GM21360 (cell line): Measurements from ENCODE around the gene CKB.
A peak's percentile ranks its signal among the peaks of the same experiment; 100 is the strongest.

Experiments
- ATAC-seq: cut with Tn5 transposase; IDR thresholded peaks from one replicate; pipeline ENCODE4 v1.9.1; 2021; ENCODE audit warnings: mild to moderate bottlenecking, moderate library complexity; ENCODE audit not compliant: unreplicated experiment

The CKB gene

DNA sequence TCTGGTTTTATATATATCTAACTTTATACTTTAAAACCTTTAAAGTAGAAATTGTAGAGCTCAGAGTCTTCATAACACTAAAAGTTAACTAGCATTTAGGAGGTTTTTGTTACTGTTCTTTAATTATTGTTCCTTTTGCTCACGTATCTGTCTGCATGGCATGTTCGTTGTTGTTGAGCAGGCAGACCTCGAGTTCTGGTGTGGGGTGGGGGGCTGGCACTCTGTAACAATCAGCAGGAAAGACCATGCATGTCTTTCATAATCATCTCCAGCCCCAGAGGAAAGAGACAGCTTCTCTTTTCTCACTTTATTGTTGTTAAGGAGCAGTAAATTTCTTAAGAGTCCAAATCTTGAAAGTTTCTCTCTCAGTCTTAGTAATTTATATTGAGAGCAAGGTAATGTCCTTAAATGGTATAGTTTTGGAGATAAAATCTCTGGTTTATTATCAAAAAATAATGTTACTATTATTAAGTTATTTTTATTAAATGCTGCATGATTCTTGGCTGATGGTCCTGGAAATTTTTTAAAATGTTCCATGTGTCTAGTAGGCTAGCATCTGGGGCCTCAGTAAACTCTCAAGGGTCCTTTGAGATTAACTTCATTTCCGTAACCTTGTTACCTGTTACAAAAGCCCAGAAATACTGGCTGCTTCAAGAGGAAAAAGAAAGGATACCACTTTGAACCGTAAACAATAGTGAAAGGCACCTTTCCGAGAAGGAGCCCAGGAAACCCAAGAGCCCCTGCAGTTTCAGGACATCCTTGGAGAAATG, 30.3 kb downstream of the CKB start:
- ATAC-seq, result no peak

DNA sequence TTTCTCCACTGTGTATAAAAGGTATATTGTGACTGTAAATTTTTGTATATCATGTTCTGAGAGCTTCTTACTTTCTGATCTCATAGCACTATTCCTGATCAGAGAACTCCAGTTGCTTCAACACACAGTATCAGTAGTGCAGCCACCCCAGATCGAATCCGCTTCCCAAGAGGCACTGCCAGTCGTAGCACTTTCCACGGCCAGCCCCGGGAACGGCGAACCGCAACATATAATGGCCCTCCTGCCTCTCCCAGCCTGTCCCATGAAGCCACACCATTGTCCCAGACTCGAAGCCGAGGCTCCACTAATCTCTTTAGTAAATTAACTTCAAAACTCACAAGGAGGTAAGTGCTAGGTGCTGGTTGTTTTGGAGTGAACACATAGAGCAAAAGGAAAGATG, 30.9 kb downstream of the CKB start:
- no peak for ATAC-seq

DNA sequence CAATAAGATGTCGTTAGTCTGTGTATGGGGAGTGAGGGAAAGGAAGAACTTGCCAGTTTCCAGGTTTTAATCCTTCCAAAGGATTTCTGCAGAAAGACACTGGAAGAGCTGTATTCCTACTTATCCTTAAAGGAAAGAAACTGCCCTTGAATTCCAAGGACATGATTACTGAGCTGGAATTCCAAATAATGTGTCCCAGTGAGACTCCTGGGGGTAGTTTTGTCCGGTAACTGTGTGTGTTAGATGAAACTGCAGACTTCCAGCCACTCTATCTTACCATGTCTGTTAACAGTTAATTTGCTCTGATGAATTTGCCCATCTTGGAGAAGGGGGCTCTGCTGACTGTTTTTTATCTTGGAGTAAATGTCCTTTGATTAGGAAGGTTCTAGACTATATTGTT, 33.0 kb downstream of the CKB start:
- no peak for ATAC-seq

DNA sequence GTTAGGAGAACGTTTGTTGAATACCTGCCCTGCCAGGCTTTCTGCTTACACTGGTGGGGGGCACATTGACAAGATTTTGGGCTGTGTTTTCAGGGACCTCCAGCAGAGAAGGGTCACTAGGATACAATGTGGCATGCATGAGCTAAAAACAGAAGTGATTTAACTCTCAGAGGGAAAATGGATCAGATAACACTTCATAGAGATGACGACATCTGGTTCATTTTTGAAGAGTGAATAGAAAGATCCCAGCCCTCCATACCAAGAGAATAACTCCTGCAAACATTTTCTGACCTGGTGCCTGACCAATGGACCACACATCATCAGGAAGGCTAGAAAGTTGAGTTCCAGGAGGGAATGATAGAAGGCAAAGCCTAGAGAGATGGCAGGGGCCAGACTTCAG, 33.7 kb downstream of the CKB start:
- ATAC-seq, result no peak

DNA sequence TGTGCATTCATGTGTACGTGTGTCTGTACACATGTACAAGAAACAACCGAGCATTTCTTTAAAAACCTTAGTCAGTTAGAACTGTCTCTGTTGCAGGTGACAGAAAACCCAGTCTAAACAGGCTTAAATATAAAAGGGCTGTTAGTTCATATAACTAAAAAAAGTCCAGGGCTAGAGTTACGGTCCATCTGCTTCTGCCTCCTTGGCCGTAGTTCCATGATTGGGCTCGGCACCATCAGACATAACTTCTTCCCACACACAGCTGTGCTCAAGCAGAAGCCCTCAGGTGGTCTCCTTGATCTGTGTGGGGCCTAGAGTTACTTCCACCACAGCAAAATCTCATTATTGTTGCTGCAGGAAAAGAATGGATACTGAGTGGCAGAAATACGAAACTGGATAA, 34.6 kb downstream of the CKB start:
- ATAC-seq, result no peak

DNA sequence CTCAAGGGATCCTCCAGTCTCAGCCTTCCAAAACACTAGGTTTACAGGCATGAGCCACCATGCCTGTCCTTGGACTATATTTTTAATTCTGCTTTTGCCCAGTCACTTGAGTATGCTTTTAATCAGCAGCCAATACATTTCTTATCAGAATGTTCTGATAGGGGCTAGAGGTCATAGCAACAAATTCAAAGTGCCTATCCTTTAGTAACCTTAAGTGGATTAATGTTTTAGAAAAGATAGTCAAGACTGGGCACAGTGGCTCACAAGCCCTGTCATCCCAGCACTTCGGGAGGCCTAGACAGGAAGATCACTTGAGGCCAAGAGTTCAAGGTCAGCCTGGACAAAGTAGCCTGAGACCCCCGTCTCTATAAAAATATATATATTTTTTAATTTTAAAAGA, 37.1 kb downstream of the CKB start:
- no peak for ATAC-seq

DNA sequence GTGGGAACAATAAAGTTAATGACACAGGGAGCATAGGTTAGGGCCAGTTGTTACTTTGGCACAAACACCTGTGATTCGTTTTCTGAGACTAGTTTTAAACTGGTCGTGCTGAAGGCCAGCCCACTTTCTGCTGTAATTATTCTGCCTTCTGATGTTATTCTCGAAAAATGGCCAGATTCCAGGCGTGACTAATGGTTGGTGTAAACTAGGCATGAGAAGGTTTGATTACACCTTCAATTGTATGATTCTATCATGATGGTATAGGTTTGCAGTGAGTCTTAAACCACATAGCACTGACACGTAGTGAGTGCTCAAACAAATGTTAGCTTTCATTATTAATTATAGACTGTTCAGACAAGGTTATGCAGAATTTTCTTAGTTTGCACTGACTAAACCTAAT, 39.0 kb downstream of the CKB start:
- ATAC-seq, result no peak

DNA sequence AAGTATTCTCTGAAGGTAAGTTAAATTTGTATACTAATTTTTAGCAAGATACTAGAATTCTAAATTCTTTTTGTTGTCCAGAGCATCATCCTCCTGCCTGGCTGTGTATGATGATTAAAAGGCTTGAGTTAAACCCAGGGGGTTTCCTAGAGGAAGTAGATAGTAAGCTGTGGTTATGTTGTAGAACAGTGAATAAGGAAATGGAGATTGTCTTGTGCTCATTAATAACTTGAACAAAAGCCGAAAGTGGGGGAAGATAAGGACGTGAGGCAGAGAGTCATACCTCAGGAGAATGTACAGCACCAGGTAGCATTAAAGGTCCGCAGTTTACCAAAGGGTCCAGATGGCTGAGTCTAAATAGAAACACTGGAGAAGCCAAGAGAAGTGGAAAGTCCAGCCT, 42.0 kb downstream of the CKB start:
- peak; percentile 66 for ATAC-seq

DNA sequence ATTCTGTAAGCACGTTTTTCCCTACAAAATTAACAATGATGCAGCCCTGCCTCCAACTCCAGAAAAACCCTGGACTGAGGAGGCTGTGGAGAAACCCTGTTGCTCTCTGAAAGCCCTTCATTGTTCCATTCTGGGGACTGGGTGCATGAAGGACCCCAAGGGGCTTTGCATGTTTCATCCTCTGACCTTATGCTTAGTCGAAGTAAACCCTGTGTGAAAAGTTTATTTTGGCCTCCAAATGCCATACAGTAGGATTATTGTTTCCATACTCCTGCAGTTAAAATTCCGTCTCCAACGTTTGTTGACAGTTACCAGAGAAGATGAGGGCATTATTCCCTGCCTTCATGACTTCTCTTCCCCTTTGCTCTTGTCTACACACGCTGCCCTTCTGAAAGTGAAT, 46.0 kb downstream of the CKB start:
- no peak for ATAC-seq

DNA sequence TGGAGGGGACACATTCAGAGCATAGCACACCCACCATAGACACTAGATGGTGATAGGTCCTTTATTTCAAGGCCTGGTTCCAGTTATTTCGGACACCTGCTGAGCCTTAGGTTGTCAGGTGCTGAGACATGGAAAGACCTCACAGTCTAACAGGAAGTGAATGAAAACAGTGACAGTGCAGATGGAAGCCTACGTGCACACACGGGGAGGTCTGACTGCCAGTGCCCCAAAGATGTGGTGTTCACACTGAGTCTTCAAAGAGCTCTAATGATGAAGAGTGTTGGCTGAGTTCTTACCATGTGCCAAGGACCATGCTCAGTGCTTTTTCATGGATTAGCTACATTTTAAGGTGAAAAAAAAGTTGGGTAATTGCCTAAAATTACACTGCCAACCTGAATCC, 46.6 kb downstream of the CKB start:
- ATAC-seq, result no peak

DNA sequence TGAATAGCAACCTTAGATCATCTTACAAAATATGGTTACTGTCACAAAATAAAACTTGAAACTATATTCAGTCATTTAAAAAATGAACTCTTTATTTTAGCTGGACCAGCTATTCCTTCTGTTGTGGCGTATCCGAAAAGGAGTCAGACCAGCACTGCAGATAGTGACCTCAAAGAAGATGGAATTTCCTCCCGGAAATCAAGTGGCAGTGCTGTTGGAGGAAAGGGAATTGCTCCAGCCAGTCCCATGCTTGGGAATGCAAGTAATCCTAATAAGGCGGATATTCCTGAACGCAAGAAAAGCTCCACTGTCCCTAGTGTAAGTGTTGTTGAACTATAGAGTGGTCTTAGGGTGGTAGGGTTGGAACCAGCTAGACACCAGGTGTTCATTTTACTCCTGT, 47.7 kb downstream of the CKB start:
- ATAC-seq, result no peak

DNA sequence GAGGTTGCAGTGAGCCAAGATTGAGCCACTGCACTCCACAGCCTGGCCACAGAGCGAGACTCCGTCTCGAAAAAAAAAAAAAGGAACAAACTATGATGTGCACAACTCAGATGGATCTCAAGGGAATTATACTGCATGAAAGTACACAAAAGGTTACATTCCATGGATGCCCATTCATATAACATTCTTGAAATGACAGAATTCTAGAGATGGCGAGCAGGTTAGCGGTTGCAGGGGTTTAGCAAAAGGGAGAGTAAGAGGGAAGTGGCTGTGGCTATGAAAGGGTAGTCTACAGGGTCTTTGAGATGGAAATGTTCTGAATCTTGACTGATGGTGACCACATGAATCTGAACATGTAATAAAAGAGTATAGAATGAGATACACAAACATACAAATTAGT, 49.7 kb downstream of the CKB start:
- ATAC-seq, result no peak
